CD4-positive, alpha-beta T cell treated with Interleukin-6 at 100 ng/mL for 8 hours (primary cell): ENCODE results near the gene PHPT1.

Experiments
- DNase-seq: peaks from one replicate; pipeline ENCODE4 v3.0.0-alpha.2; 2020; ENCODE audit warnings: mixed read lengths, low spot score

PHPT1 gene

DNA sequence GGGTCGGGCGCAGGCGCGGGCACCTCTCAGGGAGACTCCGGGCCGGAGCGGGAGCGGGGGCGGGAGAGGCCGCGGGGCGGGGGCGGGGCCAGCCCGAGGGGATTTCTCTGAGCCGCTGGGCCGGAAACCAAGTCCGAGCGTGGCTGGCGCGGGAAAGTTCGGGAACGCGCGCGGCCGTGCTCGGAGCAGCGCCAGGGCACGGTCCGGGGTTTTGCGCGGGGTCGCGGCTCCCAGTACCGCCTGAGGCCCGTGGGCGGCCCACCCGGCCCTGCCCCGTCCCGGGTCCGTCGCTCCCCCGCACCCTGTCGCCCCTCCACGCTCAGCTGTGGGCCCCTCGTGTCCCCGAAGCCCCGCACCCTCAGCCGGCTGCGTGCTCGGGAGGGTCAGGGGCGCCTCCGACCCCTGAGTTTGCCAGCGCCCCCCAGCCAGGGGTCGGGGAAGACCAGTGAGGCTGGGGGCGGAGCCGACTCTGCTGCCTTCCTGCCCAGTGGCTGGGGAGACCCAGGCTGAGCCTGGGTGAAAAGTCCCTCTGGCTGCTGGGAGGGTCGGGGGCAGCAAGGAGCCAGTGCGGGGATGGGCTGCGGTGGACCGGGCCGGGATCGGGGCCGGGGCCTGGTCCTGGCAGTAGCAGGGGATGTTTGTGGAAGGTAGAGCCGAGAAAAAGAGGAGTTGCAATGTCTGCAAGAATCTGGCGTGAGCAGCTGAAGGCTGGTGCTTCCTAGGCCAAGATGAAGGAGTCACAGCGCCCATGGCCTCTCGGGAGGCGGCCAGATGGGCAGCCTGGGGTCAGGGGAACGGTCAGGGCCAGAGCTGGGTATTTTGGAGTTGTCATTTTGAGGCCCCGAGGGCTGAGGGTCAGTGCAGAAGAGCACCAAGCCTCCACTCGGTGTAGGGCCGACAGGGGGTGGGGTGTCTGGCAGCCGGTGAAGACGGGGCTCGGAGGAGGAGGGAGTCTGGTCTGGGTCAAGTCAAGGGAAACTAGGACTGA, 37.7 kb downstream of the PHPT1 start:
- DNase-seq = peak; percentile 22

DNA sequence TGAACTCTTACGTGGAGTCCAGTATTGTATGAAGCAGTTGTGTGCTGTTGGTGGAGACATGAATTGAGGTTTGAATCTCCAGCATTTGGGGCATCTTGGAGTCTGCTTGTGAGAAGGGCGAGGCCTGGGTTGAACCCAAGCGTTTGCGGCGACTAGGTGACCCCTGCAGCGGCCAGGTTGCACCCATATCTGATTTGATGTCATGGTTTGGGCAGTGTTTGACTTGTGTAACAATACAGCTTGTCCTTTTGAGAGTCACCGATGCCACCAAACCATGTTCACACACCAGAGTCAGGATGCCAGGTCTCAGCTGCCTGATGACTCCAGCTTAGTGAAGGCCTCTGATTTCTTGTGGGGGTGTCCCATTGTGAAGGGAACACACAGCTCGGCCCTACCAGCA, 39.2 kb downstream of the PHPT1 start:
- DNase-seq = no peak

DNA sequence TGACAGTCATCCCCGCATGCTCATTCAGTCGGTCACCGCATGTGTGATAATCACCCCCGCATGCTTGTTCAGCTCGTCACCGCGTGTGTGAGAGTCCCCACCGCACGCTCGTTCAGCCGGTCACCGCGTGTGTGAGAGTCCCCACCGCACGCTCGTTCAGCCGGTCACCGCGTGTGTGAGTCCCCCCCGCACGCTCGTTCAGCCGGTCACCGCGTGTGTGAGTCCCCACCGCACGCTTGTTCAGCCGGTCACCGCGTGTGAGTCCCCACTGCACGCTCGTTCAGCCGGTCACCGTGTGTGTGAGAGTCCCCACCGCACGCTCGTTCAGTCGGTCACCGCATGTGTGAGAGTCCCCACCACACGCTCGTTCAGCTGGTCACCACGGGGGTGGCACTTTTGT, 40.6 kb downstream of the PHPT1 start:
- no peak for DNase-seq

DNA sequence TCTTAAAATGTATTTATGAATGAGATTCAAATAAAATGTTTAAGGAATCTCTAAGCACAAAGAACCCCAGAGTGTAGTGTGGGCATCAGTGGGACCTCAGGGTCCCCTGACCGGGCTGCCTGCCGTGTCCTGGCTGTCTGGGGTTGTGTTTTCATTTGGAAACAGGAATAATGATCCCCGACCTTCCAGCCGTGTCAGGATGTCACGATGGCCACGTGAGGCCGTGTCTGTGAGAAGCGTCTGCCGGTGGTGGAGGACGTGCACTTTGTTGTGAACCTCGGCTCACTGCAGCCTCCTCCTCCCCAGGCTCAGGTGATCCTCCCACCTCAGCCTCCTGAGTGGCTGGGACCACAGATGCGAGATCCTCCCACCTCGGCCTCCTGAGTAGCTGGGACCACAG, 41.5 kb downstream of the PHPT1 start:
- DNase-seq = no peak

DNA sequence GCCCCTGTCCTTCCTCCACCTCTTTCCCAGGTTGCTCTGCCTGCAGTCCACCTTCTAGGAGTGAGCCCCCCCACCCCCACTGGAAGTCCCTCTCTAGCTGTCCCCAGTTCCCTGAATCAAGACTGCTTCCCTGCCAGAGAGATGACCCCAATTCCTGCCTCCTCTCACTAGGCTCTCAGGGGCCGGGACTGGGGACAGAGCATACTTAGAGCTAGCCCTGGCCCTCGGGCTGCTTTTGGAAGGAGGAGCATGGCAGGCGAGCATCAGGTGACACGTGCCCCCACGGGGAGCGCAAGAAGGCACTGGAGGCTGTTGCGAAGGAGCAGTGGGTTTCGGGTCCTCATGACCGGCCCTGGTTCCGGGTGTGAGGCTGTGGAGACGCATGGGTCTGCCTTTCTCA, 46.8 kb downstream of the PHPT1 start:
- no peak for DNase-seq

DNA sequence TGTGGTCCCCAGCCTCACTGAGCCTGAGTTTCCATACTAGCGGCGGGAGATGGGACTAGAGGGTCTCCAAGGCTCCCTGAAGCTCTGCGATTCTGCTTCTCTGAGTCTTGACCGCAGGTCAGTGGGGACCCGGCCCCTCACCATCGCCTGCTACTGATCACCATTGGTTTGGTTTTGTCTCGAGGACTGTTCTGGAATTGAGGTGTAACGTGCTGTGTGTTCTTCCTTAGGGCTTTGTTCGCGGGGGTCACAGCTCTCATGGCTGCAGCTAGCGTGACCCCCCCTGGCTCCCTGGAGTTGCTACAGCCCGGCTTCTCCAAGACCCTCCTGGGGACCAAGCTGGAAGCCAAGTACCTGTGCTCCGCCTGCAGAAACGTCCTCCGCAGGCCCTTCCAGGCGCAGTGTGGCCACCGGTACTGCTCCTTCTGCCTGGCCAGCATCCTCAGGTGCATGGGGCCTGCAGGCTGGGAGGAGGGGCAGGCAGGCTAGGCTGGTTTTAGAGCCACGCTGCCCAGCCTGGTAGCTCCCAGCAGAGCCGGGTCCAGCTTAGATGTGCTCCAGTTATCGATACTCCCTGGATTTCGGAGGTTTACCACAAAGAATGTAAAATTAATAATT, 49.4 kb downstream of the PHPT1 start:
- DNase-seq = no peak

DNA sequence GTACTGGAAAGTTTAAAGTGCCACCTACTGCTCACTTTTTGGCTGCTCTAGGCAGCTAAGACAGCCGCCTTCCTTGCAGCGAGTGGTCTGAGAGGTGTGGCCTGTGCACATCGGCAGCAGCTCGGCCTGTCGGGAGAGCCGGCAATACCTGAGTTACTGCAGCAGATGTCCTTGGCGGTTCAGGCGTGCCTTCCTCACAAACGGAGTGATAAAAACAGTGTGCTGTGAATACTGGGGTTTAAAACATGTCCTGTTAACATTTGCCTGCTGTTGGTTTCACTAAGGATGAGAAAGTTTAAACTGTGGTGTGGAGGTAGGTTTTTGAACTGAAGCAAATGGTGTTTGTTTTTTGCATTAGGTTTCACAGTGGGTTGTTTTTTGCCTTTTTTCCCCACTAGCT, 50.0 kb downstream of the PHPT1 start:
- DNase-seq = no peak

DNA sequence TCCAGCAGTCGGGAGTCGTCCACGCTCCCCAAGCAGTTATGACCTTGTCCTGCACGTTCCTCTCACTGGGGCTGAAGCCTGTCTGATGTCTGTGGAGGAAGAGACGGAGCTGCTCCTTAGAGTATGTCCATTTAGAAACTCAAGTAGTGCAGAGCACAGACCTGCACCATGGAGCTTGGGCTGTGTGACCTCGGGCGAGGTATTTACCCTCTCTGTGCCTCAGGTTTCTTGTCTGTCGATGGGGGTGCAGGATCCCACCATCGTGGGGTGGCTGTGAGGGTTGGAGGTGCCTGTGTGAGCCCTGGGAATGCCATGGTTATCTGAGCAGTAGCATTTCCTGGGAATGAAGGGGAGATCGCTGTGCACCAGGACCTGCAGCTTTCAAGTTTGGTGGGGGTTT, 51.3 kb downstream of the PHPT1 start:
- no peak for DNase-seq
